ENCODE measurements around the gene CRACDL. TPM values are rescaled to one million over a fixed set of nuclear protein-coding genes. Genes with fewer than 3 reads are reported as not detected.

The CRACDL gene
- total and polyA plus RNA-seq, 2 of the 13 experiments (the other 11 are each of a cell fraction or from before 2014, with no cell fraction given) = 0.15 to 0.26 TPM

GRCh38 chr2:98800330-98801064, 135.5 kb downstream of the CRACDL start:
- peak overlapping the region; percentile 45; the same call in 1 of the 2 replicates for H3K9ac ChIP-seq (ENCODE audit: insufficient read depth, low read depth, low read length)
- ATAC-seq = peak; percentile 5
- CTCF ChIA-PET (ENCODE audit: low intra/inter-chr PET ratio, low total read pairs) = interaction anchor here (0.7 kb wide), 1 partner anchor 35 kb away, joined by 3 read pairs; no protein-coding TSS in a partner anchor
- TF ChIP-seq ZNF687 (CRISPR knock-in tag; IDR thresholded peaks at IDR 0.05) = peak; percentile 62
- TF ChIP-seq ZFY (CRISPR knock-in tag; IDR thresholded peaks at IDR 0.05) = 0 out of 2 replicates have a peak, but pooled peaks have one; percentile 36
- no peak for TF ChIP-seq SOX6 (IDR thresholded peaks at IDR 0.05)
- peak; percentile 5; the same call in 1 of the 2 replicates for TF ChIP-seq SOX6 (CRISPR knock-in tag; IDR thresholded peaks at IDR 0.05)
- TF ChIP-seq ZNF597 (CRISPR knock-in tag; IDR thresholded peaks at IDR 0.05) = no peak
- no peak for TF ChIP-seq ZNF724P (CRISPR knock-in tag; IDR thresholded peaks at IDR 0.05; ENCODE audit: borderline replicate concordance)
- 0 out of 4 replicates have a peak, but pooled peaks of 1 of the 2 experiments have one; percentile 19 for TF ChIP-seq EP300 (IDR thresholded peaks at IDR 0.05; ENCODE audit: low read depth in 2 of 2, low read length in 2 of 2)
- no peak for TF ChIP-seq EP300 (CRISPR knock-in tag; IDR thresholded peaks at IDR 0.05; ENCODE audit: borderline replicate concordance)
- no peak for TF ChIP-seq FOXC1 (CRISPR knock-in tag; IDR thresholded peaks at IDR 0.05; ENCODE audit: borderline replicate concordance)
- peak; percentile 63 for TF ChIP-seq GATAD2A (CRISPR knock-in tag; IDR thresholded peaks at IDR 0.05)
- peak; percentile 28 to 29; a peak in 1 of 4 replicates for TF ChIP-seq MAFK (conservative IDR thresholded peaks at IDR 0.05 in 1 of 2, IDR thresholded peaks at IDR 0.05 in 1 of 2; ENCODE audit: low read length in 2 of 2)
- TF ChIP-seq SKI (IDR thresholded peaks at IDR 0.05; ENCODE audit: partially characterized antibody) = peak; percentile 32
- no peak for TF ChIP-seq ZFP36L2 (CRISPR knock-in tag; IDR thresholded peaks at IDR 0.05)
- TF ChIP-seq POLR2G (IDR thresholded peaks at IDR 0.05; ENCODE audit: low read depth, low read length) = 0 out of 2 replicates have a peak, but pooled peaks have one; percentile 34
- no peak for TF ChIP-seq PHF8 (CRISPR knock-in tag; IDR thresholded peaks at IDR 0.05)
- TF ChIP-seq KMT2A (CRISPR knock-in tag; IDR thresholded peaks at IDR 0.05) = 0 out of 2 replicates have a peak, but pooled peaks have one; percentile 16
- no peak; the same call in 1 of the 2 replicates for TF ChIP-seq ZNF788 (CRISPR knock-in tag; IDR thresholded peaks at IDR 0.05; ENCODE audit: borderline replicate concordance)
- TF ChIP-seq SMAD9 (CRISPR knock-in tag; IDR thresholded peaks at IDR 0.05) = no peak

More at GRCh38 chr2:98800330-98801064, 135.5 kb downstream of the CRACDL start:
- 39% methylated on average over 8 of the region's 8 CpGs for WGBS (ENCODE audit: low lambda C conversion rate)
- H3K36me3 ChIP-seq (replicated peaks in 1 of 2; ENCODE audit: control insufficient read depth in 1 of 2, insufficient read depth in 2 of 2, low read length in 2 of 2) = no peaks in the 10 kb centered on the region
- no peaks in the 10 kb centered on the region for H3K79me2 ChIP-seq (ENCODE audit: insufficient read depth, low read length)
- H3K4me1 ChIP-seq (ENCODE audit: insufficient read depth, low read length) = peaks cover 89% of the 10 kb centered on the region
- DNase-seq (ENCODE audit: low spot score) (peak; percentile 58), FAIRE-seq (peak; percentile 64)
- BruUV-seq (replicated peaks) = no TSS peak
- no peaks in the 10 kb centered on the region for H3K9me3 ChIP-seq (ENCODE audit: low read length)
- H3K27me3 ChIP-seq (ENCODE audit: control insufficient read depth in 1 of 2, insufficient read depth in 2 of 2, low read length in 2 of 2) = no peaks in the 10 kb centered on the region
- intact Hi-C loops (cut with micrococcal nuclease; ENCODE audit: unreplicated experiment) (no loop called here), in situ Hi-C loops (cut with HindIII; ENCODE audit: extremely low pct_ligation_motif_present, low pct_unique_long_range_greater_than_20kb) (no loop called here)
- peak overlapping the region in 1 of 3 experiments; percentile 56; a peak in 1 of 6 replicates for H3K4me3 ChIP-seq (replicated peaks in 1 of 3; ENCODE audit: insufficient read depth in 1 of 3, low read depth in 2 of 3, low read length in 3 of 3)
- peak overlapping the region; percentile 62 for H3K4me2 ChIP-seq (ENCODE audit: low read depth, low read length)
- peak overlapping the region; percentile 58 for H3K27ac ChIP-seq (ENCODE audit: extremely low read length, insufficient read depth, low read length)
- POLR2A ChIA-PET = interaction anchor here (0.6 to 2.4 kb wide), 16 partner anchors 11 to 202 kb away, joined by 3 to 17 read pairs (median 4); no protein-coding TSS in a partner anchor
- peak overlapping the region; percentile 45 for H2AFZ ChIP-seq (ENCODE audit: low read length)
- H4K20me1 ChIP-seq (ENCODE audit: insufficient read depth, low read length) = no peaks in the 10 kb centered on the region
